K562 (cell line): ENCODE data around the gene XIRP1. TPM values are rescaled to one million over a fixed set of nuclear protein-coding genes. Genes with fewer than 3 reads are reported as not detected.

Source experiments
- ATAC-seq: fragments of 200-7000 bp; cut with Tn5 transposase; 3 replicates; pipeline ENCODE4 v1.9.1; 2020; ENCODE audit warnings: moderate library complexity
- BruUV-seq: library from RNA; stranded (reverse); fragments of 400-500 nt; replicated peaks from 2 replicates; lab custom pipeline; 2021; lab: Mats Ljungman, UMichigan
- CTCF ChIA-PET: fragments of 300-600 bp; formaldehyde crosslinking; extraction: SDS; loops from one replicate; lab custom pipeline; 2021; ENCODE audit warnings: low intra/inter-chr PET ratio; lab: Yijun Ruan, JAX
- POLR2A ChIA-PET: fragments of 300-600, 350-650 bp; sonication (Branson Sonifier 250); formaldehyde crosslinking; extraction: SDS; loops from one replicate; lab custom pipeline; 2021; ENCODE audit warnings: antibody characterized with exemption, inconsistent platforms; lab: Yijun Ruan, JAX
- DNase-seq, 4 experiments: peaks; one replicate each; pipeline versions ENCODE4 v3.0.0 to v3.0.0-alpha.2; 2011 to 2018; ENCODE audit warnings: low spot score in 3 of 4, mixed read lengths in 3 of 4; ENCODE audit errors: extremely low read depth in 1 of 4
- FAIRE-seq: peaks from 2 replicates; lab custom pipeline; 2011; peaks lifted over from hg19 to GRCh38; lab: Jason Lieb, UNC
- H2AFZ ChIP-seq: 2 replicates; pipeline ENCODE4 v1.6.0; 2011; ENCODE audit warnings: low read depth, low read length, control low read depth, inconsistent platforms
- H3K27ac ChIP-seq: fragments of 200-600 bp; 3 replicates; pipeline ENCODE4 v1.8.0; 2011; ENCODE audit warnings: low read depth, mild to moderate bottlenecking, control low read depth, inconsistent platforms, low read length, moderate library complexity, mixed read lengths; ENCODE audit errors: extremely low read depth
- H3K27me3 ChIP-seq, 2 experiments: fragments of 300-600 bp in 1 of 2; 2 replicates in 1 of 2; 3 replicates in 1 of 2; pipeline versions ENCODE4 v1.6.0 to v1.8.0; 2011; ENCODE audit warnings: inconsistent platforms in 2 of 2, low read length in 2 of 2, mild to moderate bottlenecking in 1 of 2, mixed read lengths in 1 of 2, moderate library complexity in 1 of 2; ENCODE audit not compliant: control insufficient read depth in 2 of 2, insufficient read depth in 2 of 2
- H3K36me3 ChIP-seq: fragments of 300-600 bp; 3 replicates; pipeline ENCODE4 v1.8.0; 2011; ENCODE audit warnings: mild to moderate bottlenecking, low read length, inconsistent platforms; ENCODE audit not compliant: control insufficient read depth, insufficient read depth
- H3K4me1 ChIP-seq, 2 experiments: fragments of 200-600 bp in 1 of 2; replicated peaks in 1 of 2; 2 replicates in 1 of 2; 3 replicates in 1 of 2; pipeline versions ENCODE4 v1.5.1 to v1.8.0; 2011; ENCODE audit warnings: inconsistent platforms in 2 of 2, low read length in 2 of 2, mild to moderate bottlenecking in 1 of 2, mixed read lengths in 1 of 2, moderate library complexity in 1 of 2; ENCODE audit not compliant: control insufficient read depth in 2 of 2, insufficient read depth in 2 of 2
- H3K4me2 ChIP-seq: 2 replicates; pipeline ENCODE4 v1.6.1; 2011; ENCODE audit warnings: low read length, control low read depth, inconsistent platforms, mixed read lengths; ENCODE audit not compliant: insufficient read depth
- H3K4me3 ChIP-seq: fragments of 200-600 bp; sonication (generic), shearing (Covaris generic); 2 replicates; pipeline ENCODE4 v1.5.1; 2016; ENCODE audit warnings: control low read depth, inconsistent platforms
- H3K79me2 ChIP-seq: fragments of 200-600 bp; 3 replicates; pipeline ENCODE4 v1.8.0; 2011; ENCODE audit warnings: low read length, inconsistent platforms; ENCODE audit not compliant: control insufficient read depth, insufficient read depth
- H3K9ac ChIP-seq, 2 experiments: 2 replicates each; pipeline versions ENCODE4 v1.6.0 to v1.6.1; 2011; ENCODE audit warnings: low read depth in 2 of 2, low read length in 2 of 2, control low read depth in 1 of 2, inconsistent platforms in 1 of 2, mild to moderate bottlenecking in 1 of 2, mixed read lengths in 1 of 2; ENCODE audit not compliant: insufficient read depth in 1 of 2
- H3K9me1 ChIP-seq: one replicate; pipeline ENCODE4 v1.6.0; 2011; ENCODE audit warnings: inconsistent platforms, mild to moderate bottlenecking, low read length, moderate library complexity; ENCODE audit not compliant: control insufficient read depth, insufficient read depth
- H3K9me3 ChIP-seq: replicated peaks from 2 replicates; pipeline ENCODE4 v1.5.1; 2011; ENCODE audit warnings: low read depth, low read length, inconsistent platforms; ENCODE audit not compliant: control insufficient read depth, insufficient read depth
- H4K20me1 ChIP-seq: replicated peaks from 2 replicates; pipeline ENCODE4 v1.6.1; 2011; ENCODE audit warnings: low read length, inconsistent platforms, mixed read lengths; ENCODE audit not compliant: control insufficient read depth, insufficient read depth
- CCAR2 ChIP-seq: fragments of 200-400 bp; formaldehyde crosslinking; IDR thresholded peaks from 2 replicates; pipeline ENCODE4 v1.6.1; 2017; ENCODE audit warnings: mild to moderate bottlenecking, low read depth, low read length
- HSF4 ChIP-seq: fragments of 250-450 bp; sonication (Bioruptor Pico); IDR thresholded peaks from 2 replicates; pipeline ENCODE4 v2.1.2; 2022; ENCODE audit warnings: mild to moderate bottlenecking, moderate library complexity, borderline replicate concordance
- NCOA2 ChIP-seq, 2 experiments: fragments of 450-650 bp; IDR thresholded peaks; 2 replicates each; pipeline ENCODE4 v1.6.1; 2018; ENCODE audit warnings: mild to moderate bottlenecking in 2 of 2, moderate library complexity in 1 of 2; ENCODE audit not compliant: partially characterized antibody in 2 of 2
- SMAD2 ChIP-seq: fragments of 150-350 bp; IDR thresholded peaks from 2 replicates; pipeline ENCODE4 v1.6.1; 2014; ENCODE audit warnings: low read depth, mild to moderate bottlenecking, low read length
- WGBS: fragments of 100-300 bp; shearing (Covaris generic); methylation state at CpG from one replicate; pipeline ENCODE4 v1.1.6; 2016; ENCODE audit warnings: low coverage, mixed read lengths; ENCODE audit not compliant: insufficient coverage; ENCODE audit errors: missing lambda C conversion rate; 5-methylcytosine and 5-hydroxymethylcytosine counted together
- in situ Hi-C: fragments of 300-500 bp; cut with MboI; formaldehyde crosslinking; loops from 4 replicates; pipeline ENCODE4 v1.15.0; 2018; ENCODE audit warnings: inconsistent platforms, mixed read lengths
- intact Hi-C: fragments of 100-400 bp; cut with micrococcal nuclease; formaldehyde crosslinking; loops from 2 replicates; pipeline ENCODE4 v1.14.2; 2022
- polyA plus RNA-seq, 8 experiments: library from polyadenylated mRNA; depleted of rRNA in 4 of 8; stranded (reverse) in 5 of 8; unstranded in 3 of 8; fragments of >200 nt; fragmentation: Nextera tagmentation in 2 of 8; fragmentation: Illumina TruSeq in 1 of 8; extraction: Ambion mirVana in 2 of 8; extraction: Trizol in 1 of 8; gene quantifications; 2 replicates each; pipeline versions ENCODE4 v1.2.1 to v1.2.3, GENCODE V29; 2011 to 2014; ENCODE audit warnings: inconsistent platforms in 1 of 8, missing spikeins in 1 of 8
- total RNA-seq, 7 experiments: library from RNA; depleted of rRNA in 6 of 7; stranded (reverse); fragments of >200 nt in 6 of 7; fragmentation: Illumina TruSeq in 2 of 7; extraction: Trizol in 2 of 7; gene quantifications; 2 replicates each; pipeline versions ENCODE4 v1.2.1 to v1.2.3, GENCODE V29; 2011 to 2021; ENCODE audit warnings: low replicate concordance in 1 of 7
- TF ChIP-seq, protein P1 (sequence below), 2 experiments: fragments of 450-650 bp in 1 of 2; IDR thresholded peaks; 2 replicates each; pipeline ENCODE4 v1.6.1; 2011 to 2017; ENCODE audit warnings: low read depth in 2 of 2, antibody characterized with exemption in 1 of 2, borderline replicate concordance in 1 of 2, low read length in 1 of 2, mild to moderate bottlenecking in 1 of 2, mixed read lengths in 1 of 2; ENCODE audit not compliant: control insufficient read depth in 1 of 2
- TF ChIP-seq, protein P2 (sequence below): sonication (generic); formaldehyde crosslinking; IDR thresholded peaks from 2 replicates; pipeline ENCODE4 v1.8.1; 2023; ENCODE audit warnings: missing genetic modification reagents, mild to moderate bottlenecking, borderline replicate concordance
- TF ChIP-seq, protein P3 (sequence below): fragments of 250-450 bp; sonication (Bioruptor Pico); IDR thresholded peaks from 2 replicates; pipeline ENCODE4 v1.9.0; 2021; ENCODE audit warnings: mild to moderate bottlenecking
- TF ChIP-seq, protein P4 (sequence below): fragments of 450-650 bp; IDR thresholded peaks from 2 replicates; pipeline ENCODE4 v1.6.1; 2016; ENCODE audit warnings: mild to moderate bottlenecking
- TF ChIP-seq, protein P5 (sequence below): fragments of 450-650 bp; IDR thresholded peaks from 2 replicates; pipeline ENCODE4 v1.6.1; 2016; ENCODE audit warnings: antibody characterized with exemption

XIRP1 gene
- total and polyA plus RNA-seq, 9 of the 15 experiments (the other 6 are each of a cell fraction or from before 2014, with no cell fraction given): 0.03 to 0.27 (median 0.08) TPM; not detected in 3

DNA sequence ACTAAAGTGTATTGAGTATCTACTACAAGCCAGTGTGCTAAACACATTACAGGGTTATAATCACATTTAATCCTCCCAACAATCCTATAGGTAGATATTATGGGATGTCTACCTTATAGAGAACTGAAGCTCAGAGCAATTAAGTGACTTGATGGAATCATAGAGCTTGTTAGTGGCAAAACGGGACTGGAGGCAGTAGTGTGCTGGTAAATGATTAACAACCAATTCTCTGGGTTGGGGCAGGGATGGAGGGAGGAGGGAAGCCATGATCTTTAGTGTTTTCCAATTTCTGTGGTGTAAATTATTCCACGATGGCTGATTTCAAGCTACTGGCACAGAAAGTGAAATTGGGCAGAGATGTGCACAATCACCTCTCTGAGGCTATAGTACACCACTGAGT is 20.5 kb downstream of the XIRP1 start:
- intact Hi-C loops: no loop called here
- H3K36me3 ChIP-seq: no peaks in the 10 kb centered on the region
- ATAC-seq (no peak), DNase-seq (no peak), FAIRE-seq (no peak)
- WGBS: 5% methylated on average over 2 of the region's 2 CpGs
- peaks cover 20 to 25% of the 10 kb centered on the region in 2 experiments for H3K4me1 ChIP-seq
- no peak overlapping the region for H3K4me3 ChIP-seq
- ChIA-PET CTCF (no interaction called here), POLR2A (interaction anchor here (0.6 to 2.1 kb wide), 6 partner anchors 8 to 1709 kb away, joined by 3 to 9 read pairs (median 4); no protein-coding TSS in a partner anchor)
- H4K20me1 ChIP-seq: no peaks in the 10 kb centered on the region
- H3K9me3 ChIP-seq: no peaks in the 10 kb centered on the region
- H3K27me3 ChIP-seq: no peaks in the 10 kb centered on the region
- H3K79me2 ChIP-seq: no peaks in the 10 kb centered on the region
- BruUV-seq: no TSS peak
- no peak overlapping the region for H2AFZ ChIP-seq
- in situ Hi-C loops: no loop called here
- no peaks in the 10 kb centered on the region for H3K9me1 ChIP-seq
- H3K9ac ChIP-seq: no peak overlapping the region
- H3K4me2 ChIP-seq: no peak overlapping the region
- H3K27ac ChIP-seq: no peak overlapping the region
- TF ChIP-seq, protein P1, sequence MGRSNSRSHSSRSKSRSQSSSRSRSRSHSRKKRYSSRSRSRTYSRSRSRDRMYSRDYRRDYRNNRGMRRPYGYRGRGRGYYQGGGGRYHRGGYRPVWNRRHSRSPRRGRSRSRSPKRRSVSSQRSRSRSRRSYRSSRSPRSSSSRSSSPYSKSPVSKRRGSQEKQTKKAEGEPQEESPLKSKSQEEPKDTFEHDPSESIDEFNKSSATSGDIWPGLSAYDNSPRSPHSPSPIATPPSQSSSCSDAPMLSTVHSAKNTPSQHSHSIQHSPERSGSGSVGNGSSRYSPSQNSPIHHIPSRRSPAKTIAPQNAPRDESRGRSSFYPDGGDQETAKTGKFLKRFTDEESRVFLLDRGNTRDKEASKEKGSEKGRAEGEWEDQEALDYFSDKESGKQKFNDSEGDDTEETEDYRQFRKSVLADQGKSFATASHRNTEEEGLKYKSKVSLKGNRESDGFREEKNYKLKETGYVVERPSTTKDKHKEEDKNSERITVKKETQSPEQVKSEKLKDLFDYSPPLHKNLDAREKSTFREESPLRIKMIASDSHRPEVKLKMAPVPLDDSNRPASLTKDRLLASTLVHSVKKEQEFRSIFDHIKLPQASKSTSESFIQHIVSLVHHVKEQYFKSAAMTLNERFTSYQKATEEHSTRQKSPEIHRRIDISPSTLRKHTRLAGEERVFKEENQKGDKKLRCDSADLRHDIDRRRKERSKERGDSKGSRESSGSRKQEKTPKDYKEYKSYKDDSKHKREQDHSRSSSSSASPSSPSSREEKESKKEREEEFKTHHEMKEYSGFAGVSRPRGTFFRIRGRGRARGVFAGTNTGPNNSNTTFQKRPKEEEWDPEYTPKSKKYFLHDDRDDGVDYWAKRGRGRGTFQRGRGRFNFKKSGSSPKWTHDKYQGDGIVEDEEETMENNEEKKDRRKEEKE (IDR thresholded peaks at IDR 0.05; ENCODE audit: borderline replicate concordance in 1 of 2, control insufficient read depth in 1 of 2, low read depth in 2 of 2, low read length in 1 of 2): no peak
- TF ChIP-seq CCAR2: no peak
- TF ChIP-seq, protein P2, sequence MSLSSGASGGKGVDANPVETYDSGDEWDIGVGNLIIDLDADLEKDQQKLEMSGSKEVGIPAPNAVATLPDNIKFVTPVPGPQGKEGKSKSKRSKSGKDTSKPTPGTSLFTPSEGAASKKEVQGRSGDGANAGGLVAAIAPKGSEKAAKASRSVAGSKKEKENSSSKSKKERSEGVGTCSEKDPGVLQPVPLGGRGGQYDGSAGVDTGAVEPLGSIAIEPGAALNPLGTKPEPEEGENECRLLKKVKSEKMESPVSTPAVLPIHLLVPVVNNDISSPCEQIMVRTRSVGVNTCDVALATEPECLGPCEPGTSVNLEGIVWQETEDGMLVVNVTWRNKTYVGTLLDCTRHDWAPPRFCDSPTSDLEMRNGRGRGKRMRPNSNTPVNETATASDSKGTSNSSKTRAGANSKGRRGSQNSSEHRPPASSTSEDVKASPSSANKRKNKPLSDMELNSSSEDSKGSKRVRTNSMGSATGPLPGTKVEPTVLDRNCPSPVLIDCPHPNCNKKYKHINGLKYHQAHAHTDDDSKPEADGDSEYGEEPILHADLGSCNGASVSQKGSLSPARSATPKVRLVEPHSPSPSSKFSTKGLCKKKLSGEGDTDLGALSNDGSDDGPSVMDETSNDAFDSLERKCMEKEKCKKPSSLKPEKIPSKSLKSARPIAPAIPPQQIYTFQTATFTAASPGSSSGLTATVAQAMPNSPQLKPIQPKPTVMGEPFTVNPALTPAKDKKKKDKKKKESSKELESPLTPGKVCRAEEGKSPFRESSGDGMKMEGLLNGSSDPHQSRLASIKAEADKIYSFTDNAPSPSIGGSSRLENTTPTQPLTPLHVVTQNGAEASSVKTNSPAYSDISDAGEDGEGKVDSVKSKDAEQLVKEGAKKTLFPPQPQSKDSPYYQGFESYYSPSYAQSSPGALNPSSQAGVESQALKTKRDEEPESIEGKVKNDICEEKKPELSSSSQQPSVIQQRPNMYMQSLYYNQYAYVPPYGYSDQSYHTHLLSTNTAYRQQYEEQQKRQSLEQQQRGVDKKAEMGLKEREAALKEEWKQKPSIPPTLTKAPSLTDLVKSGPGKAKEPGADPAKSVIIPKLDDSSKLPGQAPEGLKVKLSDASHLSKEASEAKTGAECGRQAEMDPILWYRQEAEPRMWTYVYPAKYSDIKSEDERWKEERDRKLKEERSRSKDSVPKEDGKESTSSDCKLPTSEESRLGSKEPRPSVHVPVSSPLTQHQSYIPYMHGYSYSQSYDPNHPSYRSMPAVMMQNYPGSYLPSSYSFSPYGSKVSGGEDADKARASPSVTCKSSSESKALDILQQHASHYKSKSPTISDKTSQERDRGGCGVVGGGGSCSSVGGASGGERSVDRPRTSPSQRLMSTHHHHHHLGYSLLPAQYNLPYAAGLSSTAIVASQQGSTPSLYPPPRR: no peak
- no peak for TF ChIP-seq HSF4 (CRISPR knock-in tag)
- TF ChIP-seq, protein P3, sequence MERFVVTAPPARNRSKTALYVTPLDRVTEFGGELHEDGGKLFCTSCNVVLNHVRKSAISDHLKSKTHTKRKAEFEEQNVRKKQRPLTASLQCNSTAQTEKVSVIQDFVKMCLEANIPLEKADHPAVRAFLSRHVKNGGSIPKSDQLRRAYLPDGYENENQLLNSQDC (CRISPR knock-in tag): no peak
- TF ChIP-seq, protein P4, sequence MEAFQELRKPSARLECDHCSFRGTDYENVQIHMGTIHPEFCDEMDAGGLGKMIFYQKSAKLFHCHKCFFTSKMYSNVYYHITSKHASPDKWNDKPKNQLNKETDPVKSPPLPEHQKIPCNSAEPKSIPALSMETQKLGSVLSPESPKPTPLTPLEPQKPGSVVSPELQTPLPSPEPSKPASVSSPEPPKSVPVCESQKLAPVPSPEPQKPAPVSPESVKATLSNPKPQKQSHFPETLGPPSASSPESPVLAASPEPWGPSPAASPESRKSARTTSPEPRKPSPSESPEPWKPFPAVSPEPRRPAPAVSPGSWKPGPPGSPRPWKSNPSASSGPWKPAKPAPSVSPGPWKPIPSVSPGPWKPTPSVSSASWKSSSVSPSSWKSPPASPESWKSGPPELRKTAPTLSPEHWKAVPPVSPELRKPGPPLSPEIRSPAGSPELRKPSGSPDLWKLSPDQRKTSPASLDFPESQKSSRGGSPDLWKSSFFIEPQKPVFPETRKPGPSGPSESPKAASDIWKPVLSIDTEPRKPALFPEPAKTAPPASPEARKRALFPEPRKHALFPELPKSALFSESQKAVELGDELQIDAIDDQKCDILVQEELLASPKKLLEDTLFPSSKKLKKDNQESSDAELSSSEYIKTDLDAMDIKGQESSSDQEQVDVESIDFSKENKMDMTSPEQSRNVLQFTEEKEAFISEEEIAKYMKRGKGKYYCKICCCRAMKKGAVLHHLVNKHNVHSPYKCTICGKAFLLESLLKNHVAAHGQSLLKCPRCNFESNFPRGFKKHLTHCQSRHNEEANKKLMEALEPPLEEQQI: no peak
- TF ChIP-seq, protein P5, sequence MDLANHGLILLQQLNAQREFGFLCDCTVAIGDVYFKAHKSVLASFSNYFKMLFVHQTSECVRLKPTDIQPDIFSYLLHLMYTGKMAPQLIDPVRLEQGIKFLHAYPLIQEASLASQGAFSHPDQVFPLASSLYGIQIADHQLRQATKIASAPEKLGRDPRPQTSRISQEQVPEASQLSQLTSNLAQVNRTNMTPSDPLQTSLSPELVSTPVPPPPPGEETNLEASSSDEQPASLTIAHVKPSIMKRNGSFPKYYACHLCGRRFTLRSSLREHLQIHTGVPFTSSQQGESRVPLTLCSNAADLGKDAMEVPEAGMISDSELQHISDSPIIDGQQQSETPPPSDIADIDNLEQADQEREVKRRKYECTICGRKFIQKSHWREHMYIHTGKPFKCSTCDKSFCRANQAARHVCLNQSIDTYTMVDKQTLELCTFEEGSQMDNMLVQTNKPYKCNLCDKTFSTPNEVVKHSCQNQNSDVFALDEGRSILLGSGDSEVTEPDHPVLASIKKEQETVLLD: no peak
- no peak for TF ChIP-seq SMAD2
- TF ChIP-seq NCOA2 (IDR thresholded peaks at IDR 0.05; ENCODE audit: partially characterized antibody in 2 of 2): no peak
